ENCODE measurements around the gene NBPF1.
"Not testable (repeated sequence)": the region's sequence is repeated elsewhere in the genome, so short reads cannot be mapped to it uniquely, and the experiment has no call there.

The NBPF1 gene

GRCh38 chr1:16540421-16540893 lies 72.9 kb downstream of the NBPF1 start:
- not testable (repeated sequence) for DNase-seq

- not testable (repeated sequence) for DNase-seq
Measured at GRCh38 chr1:16537528-16537927, 75.8 kb downstream of the NBPF1 start.

GRCh38 chr1:16536796-16537195 lies 76.6 kb downstream of the NBPF1 start:
- DNase-seq = not testable (repeated sequence)

GRCh38 chr1:16535898-16536297 lies 77.5 kb downstream of the NBPF1 start:
- DNase-seq = not testable (repeated sequence)

- DNase-seq = not testable (repeated sequence)
Measured at GRCh38 chr1:16535487-16535886, 77.9 kb downstream of the NBPF1 start.

- peak in 1 of 2 experiments; percentile 56 for DNase-seq
Measured at GRCh38 chr1:16534829-16535456, 78.4 kb downstream of the NBPF1 start.

- DNase-seq = not testable (repeated sequence)
Measured at GRCh38 chr1:16534239-16534828, 79.0 kb downstream of the NBPF1 start.

- DNase-seq = not testable (repeated sequence)
Measured at GRCh38 chr1:16532235-16532991, 81.0 kb downstream of the NBPF1 start.

GRCh38 chr1:16528338-16528737 lies 85.0 kb downstream of the NBPF1 start:
- not testable (repeated sequence) for DNase-seq

- DNase-seq = not testable (repeated sequence)
Measured at GRCh38 chr1:16525769-16526168, 87.6 kb downstream of the NBPF1 start.

- DNase-seq = not testable (repeated sequence)
Measured at GRCh38 chr1:16521679-16522078, 91.7 kb downstream of the NBPF1 start.

- DNase-seq = no peak
Measured at GRCh38 chr1:16521288-16521583, 92.1 kb downstream of the NBPF1 start.

GRCh38 chr1:16520435-16521287 lies 92.7 kb downstream of the NBPF1 start:
- not testable (repeated sequence) for DNase-seq

- DNase-seq = not testable (repeated sequence)
Measured at GRCh38 chr1:16519255-16519951, 94.0 kb downstream of the NBPF1 start.

GRCh38 chr1:16518913-16519254 lies 94.5 kb downstream of the NBPF1 start:
- not testable (repeated sequence) for DNase-seq

GRCh38 chr1:16516694-16517410 lies 96.5 kb downstream of the NBPF1 start:
- DNase-seq = not testable (repeated sequence)

- peak; percentile 66 for DNase-seq
Measured at GRCh38 chr1:16514107-16515055, 99.0 kb downstream of the NBPF1 start, which contains the start of gene RNU1-1. TSS of gene RNU1-1 (minus strand) at chr1:16514285.

- DNase-seq = peak; percentile 57 to 79
Measured at GRCh38 chr1:16513412-16514106, 99.8 kb downstream of the NBPF1 start.

- not testable (repeated sequence) for DNase-seq
Measured at GRCh38 chr1:16512624-16513411, 100.5 kb downstream of the NBPF1 start.
